IPS-NIHi11 (cell line): ENCODE results near the gene STYXL1.

Experiments
- DNase-seq: peaks from one replicate; pipeline ENCODE4 v3.0.0; 2012; ENCODE audit warnings: mixed read lengths, low spot score

Gene STYXL1

DNA sequence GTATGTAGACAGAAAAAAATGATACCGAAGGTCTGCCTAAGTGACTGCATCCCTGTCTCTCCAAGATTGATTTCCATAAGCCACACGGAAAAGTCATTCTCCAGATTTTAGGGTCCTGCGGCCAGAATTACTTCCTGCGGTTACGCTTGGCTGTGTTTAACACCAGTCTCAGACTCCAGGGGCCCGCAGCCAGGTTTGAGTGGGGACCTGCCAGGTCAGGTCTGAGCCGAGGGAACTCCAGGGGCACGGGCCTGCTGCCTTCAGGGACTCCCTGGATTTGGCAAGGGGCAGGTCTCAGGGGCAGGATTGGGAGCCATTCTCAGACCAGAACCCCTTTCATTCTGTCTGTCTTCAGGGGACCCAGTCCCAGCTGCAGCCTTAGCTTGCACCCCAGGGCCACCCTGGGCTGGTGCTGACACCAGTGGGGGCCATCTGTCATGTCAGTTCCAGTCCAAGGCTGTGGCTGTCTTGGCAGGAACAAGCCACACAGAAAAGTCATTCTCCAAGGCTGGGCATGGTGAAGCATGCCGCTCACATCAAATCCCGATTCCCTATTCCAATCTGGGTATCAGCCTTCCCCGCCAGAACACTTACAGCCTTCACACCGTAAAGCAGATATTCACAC is 92.4 kb downstream of the STYXL1 start:
- DNase-seq, result no peak

- no peak for DNase-seq
These were observed 93.9 kb downstream of the STYXL1 start for GRCh38 chr7:75953931-75954330.

DNA sequence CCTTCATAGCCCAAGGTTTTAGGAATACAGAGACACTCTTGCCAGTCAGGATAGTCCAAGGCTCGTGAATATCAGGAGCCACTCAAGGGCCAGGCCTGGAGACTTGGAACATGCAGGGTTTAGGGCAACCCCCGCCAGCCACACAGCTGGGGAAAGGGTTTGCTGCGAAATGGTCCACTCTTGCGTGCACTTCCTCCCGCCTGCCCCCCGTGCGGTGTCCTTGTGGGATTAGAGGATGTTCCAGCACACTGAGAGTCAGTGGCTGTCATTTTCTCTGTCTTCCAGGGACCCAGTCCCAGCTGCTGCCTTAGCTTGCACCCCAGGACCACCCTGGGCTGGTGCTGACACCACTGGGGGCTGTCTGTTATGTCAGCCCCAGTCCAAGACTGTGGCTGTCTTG is 94.4 kb downstream of the STYXL1 start:
- no peak for DNase-seq

DNA sequence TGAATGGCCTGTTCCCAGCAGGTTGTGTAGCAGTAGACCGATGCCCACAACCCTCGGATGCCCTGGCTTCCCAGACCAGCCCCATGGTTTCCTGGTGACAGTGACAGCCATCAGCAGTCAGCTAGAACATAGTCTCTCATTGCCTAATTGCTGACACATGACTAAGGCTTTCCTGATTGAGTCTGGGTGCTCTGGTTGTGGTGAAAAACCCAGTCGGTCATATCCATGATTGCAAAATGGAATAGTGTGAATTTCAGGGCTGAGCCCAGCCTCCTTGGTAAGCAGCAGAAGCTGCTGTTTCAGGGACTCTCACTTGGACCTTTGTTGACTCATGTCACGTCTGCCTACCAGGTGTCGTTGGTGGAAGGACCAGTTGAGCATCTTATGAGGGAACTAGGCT is 96.3 kb downstream of the STYXL1 start:
- no peak for DNase-seq

DNA sequence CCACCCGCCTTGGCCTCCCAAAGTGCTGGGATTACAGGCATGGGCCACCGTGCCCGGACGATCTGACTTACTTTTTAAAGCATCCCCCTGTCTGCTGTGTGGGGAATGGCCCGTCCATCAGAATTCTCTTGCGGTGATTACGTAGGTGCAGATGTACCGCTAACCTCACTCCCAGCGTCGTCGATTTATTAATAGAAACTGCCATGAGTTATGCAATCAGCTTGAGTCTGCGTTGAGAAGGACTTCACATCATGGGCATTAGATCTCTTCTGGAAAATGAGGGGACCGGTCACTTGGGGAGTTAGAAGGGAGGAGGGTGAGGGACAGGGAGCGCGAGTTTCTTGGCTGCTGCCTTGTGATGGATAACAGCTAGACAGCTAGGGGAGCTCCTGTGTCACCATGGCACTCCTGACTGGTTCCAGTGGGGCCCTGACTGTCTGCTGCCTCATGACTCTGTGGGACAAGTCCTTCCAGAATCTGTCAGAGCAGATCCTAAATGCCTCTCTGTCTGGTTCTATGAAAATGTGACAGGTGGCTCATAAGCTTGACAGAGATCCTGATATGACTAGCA is 97.6 kb downstream of the STYXL1 start:
- DNase-seq, result no peak

- DNase-seq, result no peak
These were observed 99.6 kb downstream of the STYXL1 start for GRCh38 chr7:75948179-75948578.
